H1 (cell line): ENCODE measurements around the gene CDS2.

Experiments
- CBX8 ChIP-seq: fragments of 300-800, 300-1000 bp; sonication (generic); IDR thresholded peaks from 2 replicates; pipeline ENCODE4 v1.7.1; 2016; ENCODE audit warnings: low read depth, low read length, borderline replicate concordance
- CEBPB ChIP-seq: IDR thresholded peaks from 2 replicates; pipeline ENCODE4 v1.6.1; 2012; ENCODE audit warnings: low read depth, low read length
- CTCF ChIP-seq, 3 experiments: IDR thresholded peaks; 1 replicate in 2 of 3; 2 replicates in 1 of 3; pipeline versions ENCODE4 v1.5.1 to v1.6.1; 2011; ENCODE audit warnings: low read length in 3 of 3, mild to moderate bottlenecking in 3 of 3, inconsistent platforms in 2 of 3, low read depth in 1 of 3, moderate library complexity in 1 of 3; ENCODE audit not compliant: insufficient read depth in 1 of 3; ENCODE audit errors: control extremely low read depth in 1 of 3
- EP300 ChIP-seq, 2 experiments: IDR thresholded peaks; 1 replicate in 1 of 2; 2 replicates in 1 of 2; pipeline ENCODE4 v1.6.1; 2011 to 2012; ENCODE audit warnings: low read depth in 2 of 2, low read length in 2 of 2, mild to moderate bottlenecking in 2 of 2, borderline replicate concordance in 1 of 2, inconsistent platforms in 1 of 2, moderate library complexity in 1 of 2
- EZH2 ChIP-seq: fragments of 200-600 bp; sonication (generic); IDR thresholded peaks from 2 replicates; pipeline ENCODE4 v1.7.1; 2012; ENCODE audit warnings: low read depth, mild to moderate bottlenecking, moderate library complexity, low read length, inconsistent platforms; ENCODE audit not compliant: severe bottlenecking
- HDAC2 ChIP-seq, 2 experiments: fragments of 300-600 bp in 1 of 2; sonication (generic) in 1 of 2; IDR thresholded peaks; 2 replicates each; pipeline ENCODE4 v1.6.1; 2011 to 2012; ENCODE audit warnings: low read depth in 2 of 2, low read length in 2 of 2, mild to moderate bottlenecking in 2 of 2, moderate library complexity in 2 of 2, borderline replicate concordance in 1 of 2, inconsistent platforms in 1 of 2
- POLR2AphosphoS5 ChIP-seq: IDR thresholded peaks from 2 replicates; pipeline ENCODE4 v1.6.1; 2011; ENCODE audit warnings: low read depth, low read length
- RAD21 ChIP-seq, 2 experiments: IDR thresholded peaks in 1 of 2; conservative IDR thresholded peaks in 1 of 2; 2 replicates each; pipeline ENCODE4 v1.6.1; 2011; ENCODE audit warnings: low read depth in 2 of 2, low read length in 2 of 2, improper control_type of control experiment in 1 of 2, inconsistent platforms in 1 of 2, mild to moderate bottlenecking in 1 of 2, moderate library complexity in 1 of 2
- SP1 ChIP-seq: IDR thresholded peaks from 2 replicates; pipeline ENCODE4 v1.6.1; 2011; ENCODE audit warnings: low read depth, low read length
- TAF1 ChIP-seq: IDR thresholded peaks from 2 replicates; pipeline ENCODE4 v1.6.1; 2011; ENCODE audit warnings: mild to moderate bottlenecking, low read depth, low read length
- YY1 ChIP-seq: IDR thresholded peaks from 2 replicates; pipeline ENCODE4 v1.6.1; 2011; ENCODE audit warnings: low read depth, mild to moderate bottlenecking, low read length

DNA sequence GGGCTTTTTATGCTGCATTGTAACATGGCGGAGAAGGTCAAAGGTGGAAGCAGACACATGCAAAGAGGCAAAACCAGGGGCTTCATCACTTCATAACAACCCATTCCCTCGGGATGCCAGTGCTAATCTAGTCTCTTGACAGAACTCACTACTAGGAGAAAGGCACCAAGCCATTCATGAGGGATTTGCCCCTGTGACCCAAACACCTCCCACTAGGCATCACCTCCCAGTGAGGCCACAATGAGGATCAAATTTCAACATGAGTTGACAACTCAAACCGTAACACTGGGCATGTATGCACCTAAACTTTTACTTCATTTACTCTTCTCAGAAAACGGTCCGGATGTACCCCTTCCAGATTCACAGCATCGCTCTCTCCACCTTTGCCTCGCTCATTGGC, 61.9 kb downstream of the CDS2 start:
- TF ChIP-seq CTCF (IDR thresholded peaks at IDR 0.05; ENCODE audit: control extremely low read depth in 1 of 3, insufficient read depth in 1 of 3, low read depth in 1 of 3, low read length in 3 of 3) (no peak), POLR2AphosphoS5 (no peak), EZH2 (no peak), SP1 (no peak), TAF1 (no peak), HDAC2 (IDR thresholded peaks at IDR 0.05; ENCODE audit: borderline replicate concordance in 1 of 2, low read depth in 2 of 2, low read length in 2 of 2) (no peak), EP300 (IDR thresholded peaks at IDR 0.05; ENCODE audit: borderline replicate concordance in 1 of 2, low read depth in 2 of 2, low read length in 2 of 2) (no peak), CEBPB (no peak), YY1 (no peak), CBX8 (no peak), RAD21 (IDR thresholded peaks at IDR 0.05 in 1 of 2, conservative IDR thresholded peaks at IDR 0.05 in 1 of 2; ENCODE audit: low read depth in 2 of 2, low read length in 2 of 2) (no peak)
